HEK293T (cell line): Measurements from ENCODE around the gene TTC32.
"Not testable (repeated sequence)": the region's sequence is repeated elsewhere in the genome, so short reads cannot be mapped to it uniquely, and the experiment has no call there.

Experiments used
- SP1 ChIP-seq: fragments of 450-650 bp; IDR thresholded peaks from 2 replicates; pipeline ENCODE4 v1.6.1; 2017
- SUZ12 ChIP-seq: fragments of 450-650 bp; IDR thresholded peaks from 2 replicates; pipeline ENCODE4 v1.6.1; 2016; ENCODE audit warnings: mild to moderate bottlenecking

DNA sequence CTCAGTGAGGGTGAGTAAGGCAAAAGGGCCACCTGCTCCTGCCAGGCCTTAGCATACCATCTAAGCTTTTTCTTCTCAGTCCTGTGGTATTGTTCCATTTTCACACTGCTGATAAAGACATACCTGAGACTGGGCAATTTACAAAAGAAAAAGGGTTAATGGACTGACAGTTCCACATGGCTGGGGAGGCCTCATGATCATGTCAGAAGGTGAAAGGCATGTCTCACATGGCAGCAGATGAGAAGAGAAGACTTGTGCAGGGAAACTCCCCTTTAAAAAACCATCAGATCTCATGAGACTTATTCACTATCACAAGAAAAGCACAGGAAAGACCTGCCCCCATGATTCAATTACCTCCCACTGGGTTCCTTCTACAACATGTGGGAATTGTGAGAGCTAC, 21.6 kb downstream of the TTC32 start:
- not testable (repeated sequence) for TF ChIP-seq SUZ12, SP1
